ENCODE data around the gene HTR1D. TPM values are rescaled to one million over a fixed set of nuclear protein-coding genes. Genes with fewer than 3 reads are reported as not detected.

HTR1D gene
- total RNA-seq, 3 donors from 2014 or later: 0.47 TPM; not detected in 2

DNA sequence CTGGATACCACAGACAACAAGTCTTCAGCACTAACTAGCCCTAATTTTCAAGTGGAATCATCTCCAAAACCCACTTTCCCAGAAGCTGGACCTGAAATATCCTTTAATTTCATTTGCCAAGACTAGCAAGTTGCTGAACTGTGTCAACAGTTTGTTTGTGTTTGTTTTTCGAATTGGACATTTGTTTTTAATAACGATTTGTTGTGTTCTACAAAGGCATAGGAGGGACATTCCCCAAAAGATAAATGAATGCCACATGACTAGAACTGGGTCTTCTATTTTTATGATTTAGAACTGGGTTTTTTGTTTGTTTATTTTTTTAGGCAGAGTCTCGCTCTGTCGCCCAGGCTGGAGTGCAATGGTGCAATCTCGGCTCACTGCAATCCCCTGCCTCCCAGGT, 66.6 kb downstream of the HTR1D start:
- DNase-seq (no peak), ATAC-seq (no peak)
- no peaks in the 10 kb centered on the region for H3K9me3 ChIP-seq
- no peak overlapping the region for H3K4me3 ChIP-seq
- intact Hi-C loops (cut with DNase I, micrococcal nuclease): no loop called here
- TF ChIP-seq, protein P1, sequence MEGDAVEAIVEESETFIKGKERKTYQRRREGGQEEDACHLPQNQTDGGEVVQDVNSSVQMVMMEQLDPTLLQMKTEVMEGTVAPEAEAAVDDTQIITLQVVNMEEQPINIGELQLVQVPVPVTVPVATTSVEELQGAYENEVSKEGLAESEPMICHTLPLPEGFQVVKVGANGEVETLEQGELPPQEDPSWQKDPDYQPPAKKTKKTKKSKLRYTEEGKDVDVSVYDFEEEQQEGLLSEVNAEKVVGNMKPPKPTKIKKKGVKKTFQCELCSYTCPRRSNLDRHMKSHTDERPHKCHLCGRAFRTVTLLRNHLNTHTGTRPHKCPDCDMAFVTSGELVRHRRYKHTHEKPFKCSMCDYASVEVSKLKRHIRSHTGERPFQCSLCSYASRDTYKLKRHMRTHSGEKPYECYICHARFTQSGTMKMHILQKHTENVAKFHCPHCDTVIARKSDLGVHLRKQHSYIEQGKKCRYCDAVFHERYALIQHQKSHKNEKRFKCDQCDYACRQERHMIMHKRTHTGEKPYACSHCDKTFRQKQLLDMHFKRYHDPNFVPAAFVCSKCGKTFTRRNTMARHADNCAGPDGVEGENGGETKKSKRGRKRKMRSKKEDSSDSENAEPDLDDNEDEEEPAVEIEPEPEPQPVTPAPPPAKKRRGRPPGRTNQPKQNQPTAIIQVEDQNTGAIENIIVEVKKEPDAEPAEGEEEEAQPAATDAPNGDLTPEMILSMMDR (IDR thresholded peaks at IDR 0.05): no peak
- no peaks in the 10 kb centered on the region for H3K36me3 ChIP-seq (ENCODE audit: low read depth)
- H3K4me1 ChIP-seq (ENCODE audit: low read depth): peaks cover 16% of the 10 kb centered on the region

DNA sequence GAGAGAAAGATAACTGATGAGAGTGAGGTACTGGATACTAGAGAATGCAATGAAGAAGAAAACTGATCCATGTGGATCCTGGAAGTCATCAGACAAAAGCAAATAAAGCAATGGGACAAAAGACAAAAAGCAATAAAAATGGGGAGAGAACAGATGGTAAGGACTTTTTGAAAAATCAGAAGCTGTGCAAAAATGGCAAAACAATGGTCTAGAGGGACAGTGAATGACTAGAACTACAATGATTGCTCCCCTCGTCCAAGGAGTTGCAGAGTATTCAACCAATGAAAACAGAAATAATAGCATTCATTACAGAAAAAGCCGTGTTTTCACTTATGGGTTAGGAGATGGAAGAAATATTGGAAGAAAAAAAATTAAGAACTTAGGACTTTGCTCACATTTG, 67.2 kb downstream of the HTR1D start:
- intact Hi-C loops (cut with DNase I, micrococcal nuclease): no loop called here
- Histone ChIP-seq H3K36me3 (ENCODE audit: low read depth) (no peaks in the 10 kb centered on the region), H3K9me3 (no peaks in the 10 kb centered on the region), H3K4me3 (no peak overlapping the region), H3K4me1 (ENCODE audit: low read depth) (peaks cover 16% of the 10 kb centered on the region)
- ATAC-seq: no peak
- TF ChIP-seq, protein P1 (IDR thresholded peaks at IDR 0.05): no peak
- DNase-seq: no peak

DNA sequence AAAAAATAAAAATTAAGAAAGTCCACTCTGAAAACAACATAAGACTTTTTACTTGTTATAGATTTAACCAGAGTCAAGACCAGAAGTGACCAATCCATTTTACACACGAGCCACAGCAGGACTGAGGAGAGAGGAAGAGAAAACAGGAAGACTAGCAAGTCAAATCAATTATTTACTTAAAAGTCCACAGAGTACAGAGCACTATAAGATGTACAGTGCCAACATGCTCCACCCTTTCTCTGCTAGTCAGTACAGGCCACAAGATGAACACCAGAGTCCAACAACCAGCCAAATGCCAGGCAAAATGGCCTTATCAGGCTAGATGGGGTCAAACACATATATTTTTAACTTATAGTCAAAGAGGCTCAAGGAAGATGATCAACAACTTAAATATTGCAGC, 68.2 kb downstream of the HTR1D start:
- Histone ChIP-seq H3K36me3 (ENCODE audit: low read depth) (no peaks in the 10 kb centered on the region), H3K9me3 (no peaks in the 10 kb centered on the region), H3K4me1 (ENCODE audit: low read depth) (peaks cover 16% of the 10 kb centered on the region), H3K4me3 (no peak overlapping the region)
- ATAC-seq (peak; percentile 99), DNase-seq (peak in 1 of 3 donors; percentile 69)
- TF ChIP-seq, protein P1 (IDR thresholded peaks at IDR 0.05): no peak
- intact Hi-C loops (cut with DNase I, micrococcal nuclease): no loop called here

DNA sequence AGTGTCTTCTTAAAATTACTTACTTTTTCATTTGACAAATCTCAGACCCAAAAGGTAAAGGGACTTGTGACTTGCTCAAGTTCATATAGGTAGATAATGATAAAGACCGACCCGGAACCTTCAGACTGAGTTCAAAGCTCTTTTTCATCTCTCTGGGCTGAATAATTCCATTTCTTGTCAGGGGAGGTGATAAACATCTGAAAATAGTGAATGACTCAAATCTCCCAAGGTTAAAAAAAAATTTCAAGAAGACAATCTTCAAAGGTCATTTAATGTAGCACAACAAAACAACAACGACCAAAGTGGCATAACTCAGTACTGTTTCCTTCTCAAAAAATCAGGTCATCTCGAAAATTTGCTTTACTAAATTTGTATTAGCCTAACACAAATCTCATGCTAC, 69.2 kb downstream of the HTR1D start:
- no peak for ATAC-seq
- intact Hi-C loops (cut with DNase I, micrococcal nuclease): no loop called here
- TF ChIP-seq, protein P1 (IDR thresholded peaks at IDR 0.05): no peak
- Histone ChIP-seq H3K36me3 (ENCODE audit: low read depth) (no peaks in the 10 kb centered on the region), H3K9me3 (no peaks in the 10 kb centered on the region), H3K4me1 (ENCODE audit: low read depth) (peaks cover 16% of the 10 kb centered on the region), H3K4me3 (no peak overlapping the region)
- DNase-seq: no peak

Other genes starting within 250 kb of the HTR1D start
- not detected for gene LACTBL1, start 244.6 kb downstream of the HTR1D start, total RNA-seq
- gene TEX46, start 201.7 kb downstream of the HTR1D start, total RNA-seq: not detected
- gene KDM1A, start 198.0 kb downstream of the HTR1D start, total RNA-seq: 10 to 100 TPM; 37.5 to 61.3 (median 49.3) TPM
- 10 to 100 TPM; 48.4 to 57.7 (median 52.0) TPM for gene LUZP1, start 48.6 kb downstream of the HTR1D start, total RNA-seq
- gene HNRNPR, start 126.8 kb upstream of the HTR1D start, total RNA-seq: 100 to 1,000 TPM in 1 of 3 donors, 10 to 100 TPM in 2; 84.0 to 108 (median 96.6) TPM
- gene ZNF436, start 152.3 kb upstream of the HTR1D start, total RNA-seq: 10 to 100 TPM; 10.1 to 15.2 (median 11.4) TPM
- 100 to 1,000 TPM in 2 of 3 donors, 10 to 100 TPM in 1; 95.7 to 200 (median 125) TPM for gene TCEA3, start 207.2 kb upstream of the HTR1D start, total RNA-seq